PC-9 (cell line): ENCODE data around the gene IFIT2. TPM values are rescaled to one million over a fixed set of nuclear protein-coding genes. Genes with fewer than 3 reads are reported as not detected.

Source experiments
- BruUV-seq: library from RNA; stranded (reverse); fragments of 400-500 nt; replicated peaks from 2 replicates; lab custom pipeline; 2021; lab: Mats Ljungman, UMichigan
- CTCF ChIA-PET: fragments of 300-600 bp; sonication (Branson Sonifier 250); formaldehyde crosslinking; loops from one replicate; lab custom pipeline; 2022; ENCODE audit warnings: antibody characterized with exemption; lab: Charles Lee
- POLR2A ChIA-PET: fragments of 300-600 bp; sonication (Branson Sonifier 250); formaldehyde crosslinking; loops from one replicate; lab custom pipeline; 2022; ENCODE audit warnings: antibody characterized with exemption; ENCODE audit not compliant: unreplicated experiment; lab: Charles Lee
- DNase-seq, 2 experiments: peaks; one replicate each; pipeline versions ENCODE4 v3.0.0 to v3.0.0-alpha.2; 2015 to 2022; ENCODE audit warnings: mixed read lengths in 1 of 2
- H2AFZ ChIP-seq: fragments of 200-600 bp; sonication (generic); 2 replicates; pipeline ENCODE4 v1.8.1; 2017; ENCODE audit warnings: antibody characterized with exemption
- H3F3A ChIP-seq: fragments of 200-600 bp; sonication (generic); 2 replicates; pipeline ENCODE4 v1.8.1; 2017; ENCODE audit warnings: antibody characterized with exemption, mild to moderate bottlenecking, low read depth; ENCODE audit not compliant: insufficient read depth
- H3K27ac ChIP-seq: fragments of 200-600 bp; sonication (generic); 2 replicates; pipeline ENCODE4 v1.6.1; 2016; ENCODE audit warnings: mixed run types
- H3K27me3 ChIP-seq: fragments of 200-600 bp; sonication (generic); 2 replicates; pipeline ENCODE4 v1.6.1; 2016; ENCODE audit warnings: low read depth, mixed run types; ENCODE audit not compliant: insufficient read depth
- H3K36me3 ChIP-seq: fragments of 200-600 bp; sonication (generic); 2 replicates; pipeline ENCODE4 v1.6.1; 2016; ENCODE audit warnings: low read depth, mixed run types
- H3K4me1 ChIP-seq: fragments of 200-600 bp; sonication (generic); replicated peaks from 2 replicates; pipeline ENCODE4 v1.6.1; 2016; ENCODE audit warnings: mixed run types; ENCODE audit not compliant: insufficient read depth
- H3K4me2 ChIP-seq: fragments of 200-600 bp; sonication (generic); 2 replicates; pipeline ENCODE4 v1.6.1; 2017; ENCODE audit warnings: mixed run types
- H3K4me3 ChIP-seq: fragments of 200-600 bp; sonication (generic); 2 replicates; pipeline ENCODE4 v1.6.1; 2016; ENCODE audit warnings: mixed run types
- H3K79me2 ChIP-seq: fragments of 200-600 bp; sonication (generic); 2 replicates; pipeline ENCODE4 v1.6.1; 2017; ENCODE audit warnings: low read depth, mixed run types
- H3K9me2 ChIP-seq: fragments of 200-600 bp; sonication (generic); 2 replicates; pipeline ENCODE4 v1.8.1; 2017; ENCODE audit warnings: mild to moderate bottlenecking; ENCODE audit not compliant: insufficient read depth
- H3K9me3 ChIP-seq: fragments of 200-600 bp; sonication (generic); 2 replicates; pipeline ENCODE4 v1.8.1; 2016; ENCODE audit warnings: low read depth; ENCODE audit not compliant: insufficient read depth
- H4K20me1 ChIP-seq: fragments of 200-600 bp; sonication (generic); 2 replicates; pipeline ENCODE4 v1.8.1; 2017; ENCODE audit not compliant: insufficient read depth
- CTCF ChIP-seq: fragments of 200-600 bp; sonication (generic); conservative IDR thresholded peaks from 2 replicates; pipeline ENCODE4 v1.6.1; 2017; ENCODE audit warnings: mixed run types, antibody characterized with exemption, mild to moderate bottlenecking, moderate library complexity
- EZH2 ChIP-seq: fragments of 200-600 bp; sonication (generic); IDR thresholded peaks from 2 replicates; pipeline ENCODE4 v1.8.0; 2017; ENCODE audit warnings: antibody characterized with exemption, low read depth
- intact Hi-C: fragments of 100-400 bp; cut with micrococcal nuclease; formaldehyde crosslinking; loops from one replicate; pipeline ENCODE4 v1.10.0; 2022; ENCODE audit not compliant: unreplicated experiment
- total RNA-seq: library from RNA; stranded (reverse); gene quantifications from 2 replicates; pipeline ENCODE4 v1.2.3, GENCODE V29; 2021

Gene IFIT2
- total RNA-seq, 1 experiment from 2014 or later, result 4.4 TPM

GRCh38 chr10:89357975-89358374 is 56.1 kb downstream of the IFIT2 start:
- Histone ChIP-seq H3K4me1 (peaks cover 6% of the 10 kb centered on the region), H3K4me3 (no peak overlapping the region), H3K4me2 (no peak overlapping the region), H4K20me1 (no peaks in the 10 kb centered on the region), H3K9me3 (no peaks in the 10 kb centered on the region), H3K27me3 (no peaks in the 10 kb centered on the region), H3K27ac (no peak overlapping the region), H2AFZ (no peak overlapping the region), H3K9me2 (no peaks in the 10 kb centered on the region; the same call in 1 of the 2 replicates), H3F3A (peaks cover 3% of the 10 kb centered on the region; the same call in 1 of the 2 replicates), H3K79me2 (no peaks in the 10 kb centered on the region), H3K36me3 (no peaks in the 10 kb centered on the region)
- BruUV-seq, result no TSS peak
- intact Hi-C loops, result no loop called here
- TF ChIP-seq EZH2 (no peak), CTCF (no peak)
- CTCF ChIA-PET, result no interaction called here
- no peak for DNase-seq
- POLR2A ChIA-PET, result no interaction called here

Other genes with a start within 250 kb of the IFIT2 start
- gene CH25H, start 94.7 kb upstream of the IFIT2 start, total RNA-seq, result not detected in 2 replicates
- gene LIPA, start 50.3 kb upstream of the IFIT2 start, total RNA-seq, result 32.4 and 45.2 TPM in 2 replicates
- 6.2 and 7.2 TPM in 2 replicates for gene IFIT3, start 26.0 kb downstream of the IFIT2 start, total RNA-seq
- not detected in 2 replicates for gene IFIT1B, start 76.0 kb downstream of the IFIT2 start, total RNA-seq
- 3.4 TPM in 2 replicates for gene IFIT1, start 90.6 kb downstream of the IFIT2 start, total RNA-seq
- 1.9 and 2.1 TPM in 2 replicates for gene IFIT5, start 112.5 kb downstream of the IFIT2 start, total RNA-seq
- gene SLC16A12, start 233.5 kb downstream of the IFIT2 start, total RNA-seq, result 0.65 and 0.74 TPM in 2 replicates